GM12873 (cell line): ENCODE measurements around the gene TRIM38.

Experiments
- CTCF ChIP-seq: IDR thresholded peaks from 2 replicates; pipeline ENCODE4 v1.5.1; 2012; ENCODE audit warnings: low read depth, mild to moderate bottlenecking, moderate library complexity, low read length, control low read depth; ENCODE audit not compliant: insufficient read depth; ENCODE audit errors: missing control alignments

TRIM38 gene

GRCh38 chr6:26028746-26029569 lies 66.4 kb downstream of the TRIM38 start:
- TF ChIP-seq CTCF: no peak

GRCh38 chr6:26029570-26029856 lies 66.9 kb downstream of the TRIM38 start:
- no peak for TF ChIP-seq CTCF

- TF ChIP-seq CTCF: no peak
Observed at GRCh38 chr6:26029857-26030653, 67.5 kb downstream of the TRIM38 start.

GRCh38 chr6:26030716-26031115 lies 68.1 kb downstream of the TRIM38 start:
- no peak for TF ChIP-seq CTCF

- no peak for TF ChIP-seq CTCF
Observed at GRCh38 chr6:26031151-26031594, 68.6 kb downstream of the TRIM38 start.

- peak; percentile 34 for TF ChIP-seq CTCF
Observed at GRCh38 chr6:26031595-26032339, 69.2 kb downstream of the TRIM38 start.
